Measurements from ENCODE around the gene LDHAL6B.

GRCh38 chr15:59223736-59224135, 17.1 kb downstream of the LDHAL6B start:
- TF ChIP-seq CTCF (IDR thresholded peaks at IDR 0.05) (no peak), RXRA (IDR thresholded peaks at IDR 0.05; ENCODE audit: borderline replicate concordance, low read depth) (no peak), SIN3A (IDR thresholded peaks at IDR 0.05; ENCODE audit: borderline replicate concordance, low read depth, low read length) (no peak), SMC3 (IDR thresholded peaks at IDR 0.05; ENCODE audit: low read depth, low read length) (no peak)
